ENCODE results near the gene TEX2.
"Not testable (repeated sequence)": the region's sequence is repeated elsewhere in the genome, so short reads cannot be mapped to it uniquely, and the experiment has no call there.

Gene TEX2

DNA sequence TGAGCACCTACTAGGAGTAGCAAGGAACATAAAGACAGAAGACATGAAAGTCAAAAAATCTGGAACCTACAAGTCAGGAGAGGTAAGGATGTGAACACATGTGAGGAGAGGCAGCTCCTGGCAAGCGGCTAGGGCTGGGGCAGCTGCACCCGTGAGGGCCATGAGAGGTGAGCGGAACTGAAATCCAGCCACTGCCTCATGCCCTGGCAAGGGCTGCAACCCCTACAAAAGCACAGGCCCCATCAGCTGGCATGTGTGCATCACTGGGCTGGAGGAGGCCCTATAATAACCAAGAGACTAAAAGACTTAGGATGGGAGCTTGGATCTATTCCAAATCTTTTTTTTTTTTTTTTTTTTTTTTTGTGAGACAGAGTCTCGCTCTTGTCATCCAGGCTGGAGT lies 92.8 kb downstream of the TEX2 start:
- TF ChIP-seq, protein P1, sequence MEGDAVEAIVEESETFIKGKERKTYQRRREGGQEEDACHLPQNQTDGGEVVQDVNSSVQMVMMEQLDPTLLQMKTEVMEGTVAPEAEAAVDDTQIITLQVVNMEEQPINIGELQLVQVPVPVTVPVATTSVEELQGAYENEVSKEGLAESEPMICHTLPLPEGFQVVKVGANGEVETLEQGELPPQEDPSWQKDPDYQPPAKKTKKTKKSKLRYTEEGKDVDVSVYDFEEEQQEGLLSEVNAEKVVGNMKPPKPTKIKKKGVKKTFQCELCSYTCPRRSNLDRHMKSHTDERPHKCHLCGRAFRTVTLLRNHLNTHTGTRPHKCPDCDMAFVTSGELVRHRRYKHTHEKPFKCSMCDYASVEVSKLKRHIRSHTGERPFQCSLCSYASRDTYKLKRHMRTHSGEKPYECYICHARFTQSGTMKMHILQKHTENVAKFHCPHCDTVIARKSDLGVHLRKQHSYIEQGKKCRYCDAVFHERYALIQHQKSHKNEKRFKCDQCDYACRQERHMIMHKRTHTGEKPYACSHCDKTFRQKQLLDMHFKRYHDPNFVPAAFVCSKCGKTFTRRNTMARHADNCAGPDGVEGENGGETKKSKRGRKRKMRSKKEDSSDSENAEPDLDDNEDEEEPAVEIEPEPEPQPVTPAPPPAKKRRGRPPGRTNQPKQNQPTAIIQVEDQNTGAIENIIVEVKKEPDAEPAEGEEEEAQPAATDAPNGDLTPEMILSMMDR (conservative IDR thresholded peaks at IDR 0.05; ENCODE audit: control insufficient read depth, insufficient read depth, low read depth, low read length): no peak
- no peak for DNase-seq (ENCODE audit: low read depth)
- H3K4me3 ChIP-seq (ENCODE audit: control insufficient read depth, low read depth, low read length): no peak overlapping the region

GRCh38 chr17:64167666-64168065 lies 95.4 kb downstream of the TEX2 start:
- not testable (repeated sequence) for H3K4me3 ChIP-seq (ENCODE audit: control insufficient read depth, low read depth, low read length); DNase-seq (ENCODE audit: low read depth)

- TF ChIP-seq, protein P1 (conservative IDR thresholded peaks at IDR 0.05; ENCODE audit: control insufficient read depth, insufficient read depth, low read depth, low read length): no peak
- no peak overlapping the region for H3K4me3 ChIP-seq (ENCODE audit: control insufficient read depth, low read depth, low read length)
- DNase-seq (ENCODE audit: low read depth): no peak
Observed at GRCh38 chr17:64166876-64167275, 96.2 kb downstream of the TEX2 start.

DNA sequence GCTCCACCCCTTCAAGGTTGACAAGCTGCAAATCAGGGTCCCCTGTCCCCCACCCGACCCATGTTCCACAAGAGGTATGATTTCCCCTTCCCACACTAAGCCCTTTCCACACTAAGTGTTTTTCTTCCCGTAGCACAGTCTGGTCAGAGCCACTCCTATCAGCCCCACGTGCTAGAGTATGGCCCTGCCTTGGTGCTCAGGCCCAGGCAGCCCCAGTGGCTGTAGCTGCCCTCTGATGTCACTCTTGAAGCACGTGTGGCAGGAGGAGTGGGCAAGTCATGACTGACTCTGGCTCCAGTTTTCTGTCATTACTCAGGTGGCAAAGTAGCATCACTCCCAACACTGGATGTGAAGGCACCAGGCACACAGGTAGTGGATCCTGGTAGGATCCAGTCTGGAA lies 97.7 kb downstream of the TEX2 start:
- TF ChIP-seq, protein P1 (conservative IDR thresholded peaks at IDR 0.05; ENCODE audit: control insufficient read depth, insufficient read depth, low read depth, low read length): no peak
- DNase-seq (ENCODE audit: low read depth): no peak
- H3K4me3 ChIP-seq (ENCODE audit: control insufficient read depth, low read depth, low read length): no peak overlapping the region

- H3K4me3 ChIP-seq (ENCODE audit: control insufficient read depth, low read depth, low read length): no peak overlapping the region
- TF ChIP-seq, protein P1 (conservative IDR thresholded peaks at IDR 0.05; ENCODE audit: control insufficient read depth, insufficient read depth, low read depth, low read length): no peak
- no peak for DNase-seq (ENCODE audit: low read depth)
Observed at GRCh38 chr17:64164596-64165285, 98.3 kb downstream of the TEX2 start.

- no peak for DNase-seq (ENCODE audit: low read depth)
- no peak overlapping the region for H3K4me3 ChIP-seq (ENCODE audit: control insufficient read depth, low read depth, low read length)
- TF ChIP-seq, protein P1 (conservative IDR thresholded peaks at IDR 0.05; ENCODE audit: control insufficient read depth, insufficient read depth, low read depth, low read length): no peak
Observed at GRCh38 chr17:64163468-64163867, 99.6 kb downstream of the TEX2 start.

- DNase-seq (ENCODE audit: low read depth): no peak
- TF ChIP-seq, protein P1 (conservative IDR thresholded peaks at IDR 0.05; ENCODE audit: control insufficient read depth, insufficient read depth, low read depth, low read length): no peak
- no peak overlapping the region for H3K4me3 ChIP-seq (ENCODE audit: control insufficient read depth, low read depth, low read length)
Observed at GRCh38 chr17:64162554-64162953, 100.5 kb downstream of the TEX2 start.

Measured in fibroblast of mammary gland (primary cell).